Natural killer cell (primary cell): ENCODE measurements around the gene BASP1. TPM values are rescaled to one million over a fixed set of nuclear protein-coding genes. Genes with fewer than 3 reads are reported as not detected.

Experiments used
- ATAC-seq, 3 donors: fragments of 150-1000 bp in 2 of 3; fragments of 200-7000 bp in 1 of 3; cut with Tn5 transposase; 1 replicate in 1 of 3; 2 replicates in 2 of 3; pipeline ENCODE4 v1.10.0; 2021; ENCODE audit warnings: mild to moderate bottlenecking in 2 of 3, moderate library complexity in 2 of 3
- DNase-seq, 2 donors: peaks; one replicate each; pipeline versions ENCODE4 v3.0.0 to v3.0.0-alpha.2; 2013 to 2021; ENCODE audit warnings: mixed read lengths in 1 of 2
- H3K27ac ChIP-seq: one replicate; pipeline ENCODE4 v1.5.1; 2013; ENCODE audit warnings: mild to moderate bottlenecking, low read length
- H3K27me3 ChIP-seq: one replicate; pipeline ENCODE4 v1.6.1; 2013; ENCODE audit warnings: low read length; ENCODE audit not compliant: control insufficient read depth, insufficient read depth
- H3K36me3 ChIP-seq: one replicate; pipeline ENCODE4 v1.6.1; 2013; ENCODE audit warnings: low read length; ENCODE audit not compliant: control insufficient read depth, insufficient read depth
- H3K4me1 ChIP-seq: one replicate; pipeline ENCODE4 v1.6.1; 2013; ENCODE audit warnings: low read length; ENCODE audit not compliant: control insufficient read depth, insufficient read depth
- H3K4me3 ChIP-seq: one replicate; pipeline ENCODE4 v1.5.1; 2013; ENCODE audit warnings: low read length
- H3K9me3 ChIP-seq: one replicate; pipeline ENCODE4 v1.6.1; 2013; ENCODE audit warnings: low read length; ENCODE audit not compliant: control insufficient read depth, insufficient read depth
- H3K27ac Mint-ChIP-seq, 2 donors: one replicate each; pipeline ENCODE4 v1.8.0; 2022; ENCODE audit warnings: mild to moderate bottlenecking in 2 of 2, mixed read lengths in 2 of 2, moderate library complexity in 1 of 2
- H3K27me3 Mint-ChIP-seq, 2 donors: one replicate each; pipeline ENCODE4 v1.8.0; 2022; ENCODE audit warnings: low read depth in 2 of 2, mixed read lengths in 2 of 2
- H3K36me3 Mint-ChIP-seq: one replicate; pipeline ENCODE4 v1.8.0; 2022; ENCODE audit warnings: mixed read lengths
- H3K4me1 Mint-ChIP-seq, 2 donors: one replicate each; pipeline ENCODE4 v1.8.0; 2022; ENCODE audit warnings: mixed read lengths in 2 of 2
- H3K4me3 Mint-ChIP-seq: one replicate; pipeline ENCODE4 v1.8.0; 2022; ENCODE audit warnings: mild to moderate bottlenecking, moderate library complexity, mixed read lengths
- H3K9me3 Mint-ChIP-seq, 2 donors: one replicate each; pipeline ENCODE4 v1.8.0; 2022; ENCODE audit warnings: mixed read lengths in 2 of 2
- WGBS: methylation state at CpG from one replicate; pipeline ENCODE4 v1.1.7; 2013; ENCODE audit warnings: missing lambda C conversion rate; ENCODE audit not compliant: insufficient coverage; 5-methylcytosine and 5-hydroxymethylcytosine counted together
- intact Hi-C: fragments of 100-400 bp; cut with micrococcal nuclease; formaldehyde crosslinking; loops from one replicate; pipeline ENCODE4 v1.14.2; 2022
- total RNA-seq, 4 donors: library from RNA; stranded (reverse); fragments of 120-200 nt in 1 of 4; gene quantifications; one replicate each; pipeline versions ENCODE4 v1.2.3 to v1.2.4, GENCODE V29; 2013 to 2022
- TF ChIP-seq, protein P1 (sequence below): fragments of 200-600 bp; IDR thresholded peaks from one replicate; pipeline ENCODE4 v1.8.0; 2022; ENCODE audit warnings: antibody characterized with exemption

BASP1 gene
- total RNA-seq, 3 donors from 2014 or later (not counting 1 experiment from before 2014, with no cell fraction given) = 1.3 to 10.7 (median 2.5) TPM

DNA sequence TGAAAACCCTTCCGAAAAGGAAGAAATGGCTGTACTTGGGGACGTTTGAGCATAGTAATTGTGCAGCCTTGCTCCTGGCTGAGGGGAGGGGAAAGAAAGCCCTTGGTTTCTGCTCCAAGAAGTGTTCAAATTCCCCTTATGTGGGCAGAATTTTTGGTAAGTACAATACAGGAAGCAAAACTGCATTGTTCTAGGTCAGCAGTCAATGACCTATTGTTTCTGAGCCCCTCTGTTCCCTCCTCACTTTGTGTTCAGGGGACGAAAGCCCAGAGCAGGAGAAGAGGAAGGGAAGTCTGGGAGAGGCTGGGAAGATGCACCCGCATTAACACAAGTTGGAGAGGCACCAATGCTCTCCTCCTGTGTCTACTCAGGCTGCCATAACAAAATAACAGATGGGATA, 11.9 kb downstream of the BASP1 start:
- Histone ChIP-seq H3K27me3 (no peaks in the 10 kb centered on the region), H3K4me1 (no peaks in the 10 kb centered on the region), H3K36me3 (no peaks in the 10 kb centered on the region), H3K9me3 (no peaks in the 10 kb centered on the region), H3K4me3 (no peak overlapping the region), H3K27ac (no peak overlapping the region)
- DNase-seq = no peak
- H3K4me1 Mint-ChIP-seq = no peaks in the 10 kb centered on the region
- TF ChIP-seq, protein P1, sequence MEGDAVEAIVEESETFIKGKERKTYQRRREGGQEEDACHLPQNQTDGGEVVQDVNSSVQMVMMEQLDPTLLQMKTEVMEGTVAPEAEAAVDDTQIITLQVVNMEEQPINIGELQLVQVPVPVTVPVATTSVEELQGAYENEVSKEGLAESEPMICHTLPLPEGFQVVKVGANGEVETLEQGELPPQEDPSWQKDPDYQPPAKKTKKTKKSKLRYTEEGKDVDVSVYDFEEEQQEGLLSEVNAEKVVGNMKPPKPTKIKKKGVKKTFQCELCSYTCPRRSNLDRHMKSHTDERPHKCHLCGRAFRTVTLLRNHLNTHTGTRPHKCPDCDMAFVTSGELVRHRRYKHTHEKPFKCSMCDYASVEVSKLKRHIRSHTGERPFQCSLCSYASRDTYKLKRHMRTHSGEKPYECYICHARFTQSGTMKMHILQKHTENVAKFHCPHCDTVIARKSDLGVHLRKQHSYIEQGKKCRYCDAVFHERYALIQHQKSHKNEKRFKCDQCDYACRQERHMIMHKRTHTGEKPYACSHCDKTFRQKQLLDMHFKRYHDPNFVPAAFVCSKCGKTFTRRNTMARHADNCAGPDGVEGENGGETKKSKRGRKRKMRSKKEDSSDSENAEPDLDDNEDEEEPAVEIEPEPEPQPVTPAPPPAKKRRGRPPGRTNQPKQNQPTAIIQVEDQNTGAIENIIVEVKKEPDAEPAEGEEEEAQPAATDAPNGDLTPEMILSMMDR = no peak
- no peak for ATAC-seq
- H3K9me3 Mint-ChIP-seq = peaks cover 2 to 7% of the 10 kb centered on the region in 2 donors
- no peak overlapping the region for H3K4me3 Mint-ChIP-seq
- H3K27me3 Mint-ChIP-seq = no peaks in the 10 kb centered on the region
- H3K36me3 Mint-ChIP-seq = no peaks in the 10 kb centered on the region
- H3K27ac Mint-ChIP-seq = no peak overlapping the region
- intact Hi-C loops = no loop called here
- WGBS = 66% methylated on average over 4 of the region's 4 CpGs

DNA sequence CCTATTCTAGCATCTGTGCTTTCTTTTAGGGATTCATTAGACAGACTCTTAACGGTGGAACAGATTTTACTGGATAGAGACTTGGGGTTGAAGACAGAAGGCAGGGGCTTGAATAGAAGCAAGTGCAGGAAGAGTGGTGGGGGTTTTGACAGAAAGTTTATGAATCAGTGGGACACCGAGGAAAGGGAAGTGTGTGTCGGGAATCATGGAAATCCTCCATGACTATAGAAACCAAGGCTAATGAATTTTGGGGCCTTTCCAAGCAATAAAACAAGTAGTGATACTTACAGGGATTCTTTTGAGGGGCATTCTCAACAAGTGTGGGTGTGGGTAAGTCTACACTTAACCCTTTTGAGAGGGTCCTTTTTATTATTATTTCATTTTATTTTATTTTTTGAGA, 12.8 kb downstream of the BASP1 start:
- DNase-seq (no peak), ATAC-seq (no peak)
- Mint-ChIP-seq H3K4me3 (no peak overlapping the region), H3K36me3 (no peaks in the 10 kb centered on the region), H3K4me1 (no peaks in the 10 kb centered on the region), H3K9me3 (peaks cover 2 to 6% of the 10 kb centered on the region in 2 donors), H3K27me3 (no peaks in the 10 kb centered on the region), H3K27ac (no peak overlapping the region)
- Histone ChIP-seq H3K9me3 (no peaks in the 10 kb centered on the region), H3K4me3 (no peak overlapping the region), H3K36me3 (no peaks in the 10 kb centered on the region), H3K4me1 (no peaks in the 10 kb centered on the region), H3K27ac (no peak overlapping the region), H3K27me3 (no peaks in the 10 kb centered on the region)
- TF ChIP-seq, protein P1 = no peak
- intact Hi-C loops = no loop called here
- WGBS = 94% methylated on average over 3 of the region's 3 CpGs

DNA sequence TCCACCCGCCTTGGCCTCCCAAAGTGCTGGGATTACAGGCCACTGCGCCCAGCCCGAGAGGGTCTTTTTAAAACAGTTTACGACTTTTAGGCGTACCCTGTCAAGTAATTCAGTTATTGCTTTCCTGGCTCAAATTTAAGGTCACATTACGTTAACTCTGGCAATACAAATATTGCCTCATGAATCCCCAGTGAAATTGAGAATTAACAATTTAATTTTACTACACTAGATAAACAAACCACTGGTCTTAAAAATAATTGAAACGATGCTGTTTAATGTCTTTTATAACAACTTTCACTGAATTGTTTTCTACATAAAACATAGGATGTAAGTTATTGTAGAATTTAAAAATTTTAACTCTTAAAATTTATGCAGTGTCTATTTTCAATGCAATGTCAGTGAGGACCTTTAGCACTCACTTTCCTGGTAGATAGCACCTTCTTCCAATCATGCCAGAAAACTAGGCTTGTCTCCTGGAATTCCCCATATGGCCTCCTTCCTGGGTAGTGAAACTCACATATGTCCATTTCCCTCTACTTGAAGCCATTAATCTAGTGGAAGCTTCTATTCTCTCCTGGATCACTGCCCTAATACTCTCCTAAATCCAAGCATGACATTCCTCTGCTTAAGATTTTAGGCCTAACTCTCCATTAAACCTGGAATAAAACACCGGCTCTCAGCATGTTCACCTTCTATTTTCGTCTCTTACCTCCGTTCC, 13.5 kb downstream of the BASP1 start:
- DNase-seq (no peak), ATAC-seq (no peak)
- WGBS = 94% methylated on average over 9 of the region's 10 CpGs
- TF ChIP-seq, protein P1 = no peak
- H3K9me3 ChIP-seq = no peaks in the 10 kb centered on the region
- no peaks in the 10 kb centered on the region for H3K27me3 Mint-ChIP-seq
- no peak overlapping the region for H3K4me3 Mint-ChIP-seq
- H3K27ac Mint-ChIP-seq = no peak overlapping the region
- intact Hi-C loops = no loop called here
- H3K4me1 ChIP-seq = no peaks in the 10 kb centered on the region
- no peaks in the 10 kb centered on the region for H3K36me3 ChIP-seq
- no peaks in the 10 kb centered on the region for H3K27me3 ChIP-seq
- no peak overlapping the region for H3K4me3 ChIP-seq
- H3K9me3 Mint-ChIP-seq = peaks cover 2 to 5% of the 10 kb centered on the region in 2 donors
- H3K4me1 Mint-ChIP-seq = no peaks in the 10 kb centered on the region
- H3K36me3 Mint-ChIP-seq = no peaks in the 10 kb centered on the region
- no peak overlapping the region for H3K27ac ChIP-seq

DNA sequence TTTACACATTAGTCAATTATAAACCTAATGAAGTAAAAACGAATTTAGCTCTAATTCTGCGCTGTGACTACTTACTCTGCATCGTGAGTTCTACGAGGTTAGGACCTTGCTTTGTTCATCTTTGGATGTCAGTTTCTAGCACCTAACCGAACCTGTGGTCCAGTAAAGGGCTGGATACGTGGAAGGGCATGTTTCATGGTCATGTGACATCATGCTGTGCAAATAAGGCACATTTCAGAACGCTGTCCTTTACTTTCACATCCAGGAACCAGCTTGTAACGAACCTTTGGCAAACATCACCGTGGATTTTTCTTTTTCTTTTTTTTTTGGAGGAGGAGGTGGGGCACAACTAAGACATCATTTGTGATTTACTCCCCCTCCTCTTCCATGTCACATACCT, 15.0 kb downstream of the BASP1 start:
- Histone ChIP-seq H3K4me3 (no peak overlapping the region), H3K36me3 (no peaks in the 10 kb centered on the region), H3K27ac (no peak overlapping the region), H3K9me3 (no peaks in the 10 kb centered on the region), H3K27me3 (no peaks in the 10 kb centered on the region), H3K4me1 (no peaks in the 10 kb centered on the region)
- Mint-ChIP-seq H3K27me3 (no peaks in the 10 kb centered on the region), H3K9me3 (peaks cover 2 to 5% of the 10 kb centered on the region in 2 donors), H3K4me3 (no peak overlapping the region), H3K4me1 (no peaks in the 10 kb centered on the region), H3K27ac (no peak overlapping the region), H3K36me3 (no peaks in the 10 kb centered on the region)
- intact Hi-C loops = no loop called here
- 89% methylated on average over 9 of the region's 9 CpGs for WGBS
- TF ChIP-seq, protein P1 = no peak
- ATAC-seq (no peak), DNase-seq (no peak)
